HG03280 (cell line): Measurements from ENCODE around the gene HDAC4.
"Not testable (repeated sequence)": the region's sequence is repeated elsewhere in the genome, so short reads cannot be mapped to it uniquely, and the experiment has no call there.

Experiments used
- ATAC-seq: cut with Tn5 transposase; IDR thresholded peaks from one replicate; pipeline ENCODE4 v1.9.1; 2021; ENCODE audit warnings: mild to moderate bottlenecking, moderate library complexity; ENCODE audit not compliant: unreplicated experiment

HDAC4 gene

DNA sequence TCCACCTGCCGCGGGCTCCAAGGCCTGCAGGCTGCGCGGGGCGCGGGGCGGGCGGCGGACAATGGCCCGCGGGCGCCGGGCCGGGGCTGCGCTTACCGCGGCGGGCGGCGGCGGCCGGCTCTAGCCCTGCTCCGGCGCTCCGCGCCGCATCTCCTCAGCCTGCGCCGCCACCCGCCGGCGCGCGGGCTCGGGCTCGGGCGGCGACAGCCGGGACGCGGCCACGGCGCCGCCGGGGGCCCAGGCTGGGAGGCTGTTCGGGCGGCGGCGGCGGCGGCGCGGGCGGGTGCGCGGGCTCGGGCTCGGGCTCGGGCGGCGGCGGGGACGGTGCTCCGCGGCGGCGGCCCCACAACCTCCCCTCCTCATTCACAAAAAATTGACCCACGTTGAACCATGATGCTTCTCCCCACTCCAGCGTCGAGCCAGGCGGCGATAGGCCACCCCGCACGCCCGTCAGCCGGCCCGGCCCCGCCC, at the start of gene HDAC4:
HDAC4 (minus strand) TSS at position 425 of the 471 bp plus-strand sequence. CDS start 48,321 bp downstream, outside the sequence.
- no peak for ATAC-seq

DNA sequence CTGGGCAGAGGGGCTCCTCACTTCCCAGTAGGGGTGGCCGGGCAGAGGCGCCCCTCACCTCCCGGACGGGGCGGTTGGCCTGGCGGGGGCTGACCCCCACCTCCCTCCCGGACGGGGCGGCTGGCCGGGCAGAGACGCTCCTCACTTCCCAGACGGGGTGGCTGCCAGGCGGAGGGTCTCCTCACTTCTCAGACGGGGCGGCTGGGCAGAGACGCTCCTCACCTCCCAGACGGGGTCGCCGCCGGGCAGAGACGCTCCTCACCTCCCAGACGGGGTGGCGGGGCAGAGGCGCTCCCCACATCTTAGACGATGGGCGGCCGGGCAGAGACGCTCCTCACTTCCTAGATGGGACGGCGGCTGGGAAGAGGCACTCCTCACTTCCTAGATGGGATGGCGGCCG, 48.6 kb upstream of the HDAC4 start:
- not testable (repeated sequence) for ATAC-seq

DNA sequence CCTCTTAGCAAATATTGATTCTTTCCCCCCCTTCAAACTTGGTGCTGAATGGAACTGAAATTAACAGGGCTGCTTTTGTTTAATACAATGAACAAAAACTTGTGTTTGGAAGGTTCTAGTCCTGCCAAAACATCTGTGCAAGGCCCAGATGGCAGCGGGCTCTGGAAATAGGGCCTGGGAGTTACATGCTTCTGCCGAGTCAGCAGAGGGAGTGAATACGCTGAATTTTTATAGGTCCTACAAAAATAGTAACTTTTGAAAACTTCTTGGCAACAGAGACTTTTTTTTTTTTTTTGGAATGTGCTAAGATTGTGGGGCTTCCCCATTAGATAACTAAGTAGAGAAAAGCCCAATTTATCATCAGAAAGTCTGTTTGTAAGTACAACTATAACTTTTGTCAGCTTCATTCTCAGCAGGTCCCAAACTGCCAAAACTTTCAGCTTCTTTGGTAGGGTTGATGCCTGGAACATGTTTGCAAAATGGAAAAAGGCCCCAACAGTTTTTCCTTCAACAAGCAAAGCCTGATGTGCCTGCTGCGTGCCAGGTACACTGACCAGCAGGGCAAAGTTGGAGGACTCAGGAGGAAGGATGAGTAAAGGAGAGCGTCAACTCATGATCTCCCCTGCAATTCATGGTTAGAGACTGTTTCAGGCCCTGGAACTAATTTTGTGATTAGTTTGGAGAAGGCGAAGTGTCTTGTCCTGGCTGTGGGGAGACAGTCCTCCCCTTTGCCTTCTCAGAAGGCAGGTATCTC, 45.1 kb upstream of the HDAC4 start:
- ATAC-seq, result no peak

DNA sequence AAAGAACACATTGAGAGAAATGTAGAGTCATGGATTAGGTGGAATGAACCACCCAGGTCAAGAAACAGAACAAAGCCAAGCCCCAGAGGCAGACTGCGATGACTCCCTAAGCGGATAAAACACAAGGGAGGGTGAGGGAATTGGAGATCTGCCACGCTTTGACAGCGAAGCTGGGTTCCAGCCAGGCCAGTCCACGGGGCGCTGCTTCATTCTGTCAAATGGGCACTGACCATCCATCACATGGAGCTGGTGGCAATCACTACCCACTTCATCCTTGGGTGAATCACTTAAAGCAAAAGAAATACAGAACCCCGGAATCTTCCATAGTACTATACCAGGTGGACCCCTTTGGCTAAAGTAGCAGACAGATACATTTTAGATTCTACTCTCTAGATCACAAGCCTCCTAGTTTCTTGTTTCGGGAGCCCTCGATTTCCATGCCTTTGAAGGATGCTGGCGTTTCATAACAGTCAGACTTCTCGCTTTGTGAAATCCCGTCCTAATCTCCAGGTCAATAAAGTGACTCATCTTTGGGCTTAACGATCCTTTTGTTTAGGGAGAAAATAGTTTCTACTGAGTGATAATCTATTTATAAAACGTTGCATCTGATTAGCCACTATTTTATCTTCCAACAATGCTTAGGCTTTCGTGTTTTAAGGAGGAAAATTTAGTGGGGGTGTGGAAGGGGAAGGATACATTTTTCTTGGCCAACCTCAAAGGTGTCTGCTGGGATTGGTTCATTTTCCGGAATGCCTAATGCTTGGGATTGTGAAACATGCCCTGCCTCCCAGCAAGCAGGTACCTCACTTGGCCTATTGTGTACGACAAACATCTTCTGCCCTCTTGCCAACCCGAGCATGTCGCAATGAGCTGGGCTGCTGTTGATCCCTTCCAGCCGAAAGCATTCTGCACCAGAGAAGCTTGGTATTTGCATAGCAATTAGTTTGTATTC, 44.1 kb upstream of the HDAC4 start:
- no peak for ATAC-seq

- no peak for ATAC-seq
These were observed 43.1 kb upstream of the HDAC4 start for GRCh38 chr2:239443666-239444567.

- ATAC-seq, result no peak
These were observed 42.3 kb upstream of the HDAC4 start for GRCh38 chr2:239443102-239443620.

- no peak for ATAC-seq
These were observed 41.4 kb upstream of the HDAC4 start for GRCh38 chr2:239442192-239442591.

GRCh38 chr2:239441261-239442078, 40.6 kb upstream of the HDAC4 start:
- ATAC-seq, result no peak

- no peak for ATAC-seq
These were observed 39.7 kb upstream of the HDAC4 start for GRCh38 chr2:239440511-239440959.

DNA sequence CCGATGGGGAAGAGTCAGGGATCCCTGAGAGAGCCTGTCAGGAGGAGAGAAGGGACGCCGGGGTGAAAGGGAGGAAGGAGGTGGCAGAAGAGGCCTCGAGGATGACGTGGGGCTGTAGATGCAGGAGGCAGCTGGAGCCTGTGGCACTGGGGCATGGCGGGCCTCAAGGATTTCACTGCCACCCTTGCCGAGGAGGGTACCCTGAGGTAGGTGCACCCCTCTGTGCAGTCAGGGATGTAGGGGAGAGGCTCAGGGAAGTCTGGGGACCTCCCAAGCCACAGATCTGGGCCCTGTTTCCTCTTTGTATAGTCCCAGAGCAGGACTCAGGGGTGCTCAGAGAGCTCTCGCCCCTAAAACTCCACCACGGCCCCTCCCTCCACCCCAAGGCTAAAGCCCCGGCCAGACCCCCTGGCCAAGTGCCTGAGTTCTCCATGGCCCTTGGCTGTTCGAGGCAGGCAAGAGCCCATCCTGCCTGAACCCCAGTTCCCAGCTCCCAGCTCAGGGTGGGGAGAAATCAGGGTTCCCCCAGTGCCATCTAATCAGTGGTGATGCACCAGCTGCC, 39.0 kb upstream of the HDAC4 start:
- ATAC-seq, result no peak

DNA sequence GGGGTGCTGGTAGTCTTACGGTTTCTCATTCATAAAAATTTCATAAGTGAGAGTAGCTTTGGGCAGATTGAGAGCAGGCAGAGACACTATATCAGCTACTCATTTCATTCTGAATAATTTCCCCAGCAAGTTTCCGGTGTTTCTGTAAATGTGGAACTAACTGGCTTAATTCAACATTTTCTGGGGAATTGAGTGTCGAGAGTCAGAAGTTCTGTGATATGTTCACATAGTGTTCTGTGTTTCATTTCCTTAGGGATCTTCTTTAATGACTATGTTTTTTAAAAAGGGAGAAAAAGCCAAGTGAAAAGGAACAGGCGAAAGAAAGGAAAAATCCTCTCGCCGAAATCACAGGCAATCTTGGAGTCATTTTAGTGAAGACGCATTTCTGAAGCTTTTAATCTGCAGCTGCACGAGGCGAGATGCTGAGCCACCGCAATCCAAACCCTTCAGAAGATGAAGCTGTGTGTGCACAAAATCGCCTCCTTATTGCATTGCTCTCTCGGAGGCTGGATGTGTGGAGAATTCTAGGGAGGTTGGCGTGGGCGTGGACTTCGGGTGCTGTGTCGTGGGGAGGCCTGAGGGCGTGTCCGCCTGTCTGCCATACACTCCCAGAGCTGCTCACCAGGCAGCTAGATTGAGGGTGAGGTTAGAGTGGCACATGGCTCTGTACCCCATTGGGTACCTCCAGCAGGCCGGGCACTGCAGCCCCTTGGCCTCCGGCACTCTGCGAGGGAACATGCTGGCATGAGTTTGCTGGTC, 38.4 kb upstream of the HDAC4 start:
- no peak for ATAC-seq

DNA sequence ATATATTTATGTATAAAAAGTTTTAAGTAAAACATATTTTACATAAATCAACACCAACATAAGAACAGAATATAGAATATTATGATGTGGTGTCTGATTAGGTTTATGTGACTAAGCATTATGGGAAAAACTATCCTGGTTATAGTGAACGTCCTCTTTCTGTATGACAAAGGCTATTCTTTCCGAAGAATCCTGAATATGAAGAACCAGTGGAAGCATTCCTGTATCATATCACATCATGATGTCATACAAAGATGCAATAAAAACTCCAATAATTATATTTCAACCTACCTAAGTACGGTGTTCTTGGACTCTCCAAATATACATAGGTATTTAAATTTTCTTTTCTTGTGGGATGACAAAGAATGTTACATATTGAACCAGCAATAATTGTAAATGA, 37.5 kb upstream of the HDAC4 start:
- ATAC-seq, result no peak

- no peak for ATAC-seq
These were observed 36.0 kb upstream of the HDAC4 start for GRCh38 chr2:239436669-239437335.

GRCh38 chr2:239436076-239436475, 35.3 kb upstream of the HDAC4 start:
- no peak for ATAC-seq

DNA sequence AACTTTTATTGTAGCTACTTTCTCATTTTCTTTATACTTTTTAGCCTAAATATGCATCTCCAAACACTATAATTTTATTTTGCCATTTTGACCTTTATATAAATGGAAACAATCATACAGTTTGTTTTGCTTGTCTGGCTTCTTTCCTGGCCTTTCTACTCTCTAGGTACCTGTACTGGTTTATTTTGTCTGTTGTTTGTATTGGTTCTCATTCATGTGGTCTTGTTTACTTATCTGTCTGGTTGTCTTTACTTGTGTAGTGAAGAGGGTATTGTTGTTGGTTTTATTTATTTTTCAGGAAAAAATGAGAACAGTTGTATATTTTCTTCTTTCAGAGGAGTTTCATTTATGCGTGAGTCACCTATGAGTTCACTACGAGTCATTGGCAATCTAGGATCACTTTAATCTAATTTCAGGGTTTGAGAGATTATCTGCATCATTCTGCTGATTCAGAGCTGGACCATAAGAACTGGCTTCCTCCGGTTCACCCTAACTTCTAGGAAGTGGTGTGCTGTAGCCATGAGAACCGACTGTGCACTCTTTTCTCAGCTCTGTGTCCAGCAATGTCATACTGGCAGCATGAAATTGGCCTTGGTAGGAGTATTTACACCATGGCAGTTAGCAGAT, 33.1 kb upstream of the HDAC4 start:
- ATAC-seq, result no peak

GRCh38 chr2:239432174-239432573, 31.4 kb upstream of the HDAC4 start:
- no peak for ATAC-seq

- ATAC-seq, result no peak
These were observed 30.7 kb upstream of the HDAC4 start for GRCh38 chr2:239431536-239431935.
